Activated T-helper 2 cell treated with anti-CD3 and anti-CD28 coated beads, Interferon-gamma antibody, Interleukin-2, Interleukin-4, amounts not matched to agents 10 μg/mL and 5 μg/mL and 100 μg/mL, durations not matched to agents 14 hours and 24 hours and 36 hours (primary cell): ENCODE results near the gene RAB12. TPM values are rescaled to one million over a fixed set of nuclear protein-coding genes. Genes with fewer than 3 reads are reported as not detected.
A peak's percentile ranks its signal among the peaks of the same experiment; 100 is the strongest.
"Not testable (repeated sequence)": the region's sequence is repeated elsewhere in the genome, so short reads cannot be mapped to it uniquely, and the experiment has no call there.

Experiments used
- DNase-seq: peaks from one replicate; pipeline ENCODE4 v3.0.0; 2021; ENCODE audit warnings: low spot score
- H3K27ac Mint-ChIP-seq: one replicate; pipeline ENCODE4 v1.8.0; 2021; ENCODE audit warnings: mixed read lengths
- H3K27me3 Mint-ChIP-seq: one replicate; pipeline ENCODE4 v1.8.0; 2021; ENCODE audit warnings: low read depth, mixed read lengths
- H3K36me3 Mint-ChIP-seq: one replicate; pipeline ENCODE4 v1.8.0; 2021; ENCODE audit warnings: low read depth, mixed read lengths
- H3K4me1 Mint-ChIP-seq: one replicate; pipeline ENCODE4 v1.8.0; 2021; ENCODE audit warnings: low read depth, mixed read lengths
- H3K4me3 Mint-ChIP-seq: one replicate; pipeline ENCODE4 v1.8.0; 2021; ENCODE audit warnings: low read depth, mild to moderate bottlenecking, moderate library complexity, mixed read lengths
- H3K9me3 Mint-ChIP-seq: one replicate; pipeline ENCODE4 v1.8.0; 2021; ENCODE audit warnings: mixed read lengths
- intact Hi-C: fragments of 100-400 bp; cut with micrococcal nuclease; formaldehyde crosslinking; loops from one replicate; pipeline ENCODE4 v1.15.1; 2023
- total RNA-seq: library from RNA; stranded (reverse); gene quantifications from 2 replicates; pipeline ENCODE4 v1.2.3, GENCODE V29; 2022

The RAB12 gene
- total RNA-seq, 1 donor from 2014 or later, result 14.7 TPM

GRCh38 chr18:8619041-8619440 lies 9.8 kb downstream of the RAB12 start:
- H3K27me3 Mint-ChIP-seq, result no peaks in the 10 kb centered on the region
- H3K36me3 Mint-ChIP-seq, result peaks cover 57% of the 10 kb centered on the region
- H3K4me3 Mint-ChIP-seq, result no peak overlapping the region
- intact Hi-C loops, result no loop called here
- peaks cover 37% of the 10 kb centered on the region for H3K4me1 Mint-ChIP-seq
- no peak overlapping the region for H3K27ac Mint-ChIP-seq
- DNase-seq, result no peak
- H3K9me3 Mint-ChIP-seq, result peaks cover 11% of the 10 kb centered on the region

DNA sequence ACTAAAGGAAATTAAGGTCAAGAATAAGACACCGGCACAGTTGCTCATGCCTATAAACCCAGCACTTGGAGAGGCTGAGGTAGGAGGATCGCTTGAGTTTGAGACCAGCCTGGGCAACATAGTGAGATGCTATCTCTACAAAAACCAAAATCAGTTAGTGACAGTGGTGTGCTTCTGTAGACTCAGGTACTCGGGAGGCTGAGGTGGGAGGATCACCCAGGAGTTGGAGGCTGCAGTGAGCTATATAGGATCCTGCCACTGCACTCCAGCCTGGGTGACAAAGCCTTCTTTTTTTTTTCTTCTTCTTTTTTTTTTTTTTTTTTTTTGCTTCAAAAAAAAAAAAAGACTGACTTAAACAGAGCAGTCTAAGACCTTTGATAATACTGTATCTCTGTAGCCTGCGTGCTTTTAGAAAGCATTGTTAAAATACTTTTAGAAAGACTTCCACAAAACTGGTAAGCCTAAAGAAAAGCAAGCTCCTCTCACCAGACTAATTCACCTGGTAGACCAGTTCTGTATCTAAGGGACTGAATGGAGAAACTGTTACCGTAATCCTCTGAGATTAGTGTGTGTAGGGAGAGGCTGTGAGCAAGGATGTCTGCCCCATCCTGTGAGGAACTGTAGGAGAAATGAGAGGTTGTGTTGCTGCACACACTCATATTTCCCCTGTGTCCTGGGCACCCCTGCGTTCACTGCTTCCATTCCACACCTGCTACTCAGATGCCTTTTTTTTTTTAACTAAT lies 10.8 kb downstream of the RAB12 start:
- peaks cover 52% of the 10 kb centered on the region for H3K36me3 Mint-ChIP-seq
- intact Hi-C loops, result no loop called here
- H3K27ac Mint-ChIP-seq, result no peak overlapping the region
- H3K27me3 Mint-ChIP-seq, result no peaks in the 10 kb centered on the region
- H3K4me1 Mint-ChIP-seq, result peaks cover 38% of the 10 kb centered on the region
- DNase-seq, result no peak
- peaks cover 11% of the 10 kb centered on the region for H3K9me3 Mint-ChIP-seq
- H3K4me3 Mint-ChIP-seq, result no peak overlapping the region

DNA sequence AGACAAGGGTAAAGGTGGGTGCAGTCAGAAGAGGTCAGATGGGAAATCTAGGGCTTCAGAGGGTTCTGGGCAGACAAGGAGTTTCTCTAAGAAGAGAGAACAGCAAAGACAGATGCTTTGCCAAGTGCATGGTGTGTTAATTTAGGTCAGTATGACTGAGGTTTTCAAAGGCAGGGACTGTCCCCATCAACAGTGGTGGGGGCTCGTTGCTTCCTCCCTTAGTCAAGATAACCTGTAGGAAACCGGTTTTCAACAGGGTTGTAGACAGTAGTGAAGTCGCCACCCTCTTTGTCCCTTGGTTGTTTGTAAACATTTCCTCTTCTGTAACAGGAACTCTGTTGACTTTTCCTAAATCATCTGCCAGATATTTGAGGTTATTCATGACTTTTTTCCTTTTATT lies 11.6 kb downstream of the RAB12 start:
- intact Hi-C loops, result no loop called here
- H3K27ac Mint-ChIP-seq, result no peak overlapping the region
- DNase-seq, result no peak
- peaks cover 56% of the 10 kb centered on the region for H3K36me3 Mint-ChIP-seq
- H3K27me3 Mint-ChIP-seq, result no peaks in the 10 kb centered on the region
- no peak overlapping the region for H3K4me3 Mint-ChIP-seq
- H3K4me1 Mint-ChIP-seq, result peaks cover 34% of the 10 kb centered on the region
- H3K9me3 Mint-ChIP-seq, result peaks cover 11% of the 10 kb centered on the region

GRCh38 chr18:8622625-8623024 lies 13.4 kb downstream of the RAB12 start:
- H3K27me3 Mint-ChIP-seq, DNase-seq, H3K4me3 Mint-ChIP-seq, H3K27ac Mint-ChIP-seq, intact Hi-C loops: not testable (repeated sequence)
- Mint-ChIP-seq H3K36me3 (peaks cover 56% of the 10 kb centered on the region), H3K4me1 (peaks cover 32% of the 10 kb centered on the region), H3K9me3 (peaks cover 11% of the 10 kb centered on the region)

DNA sequence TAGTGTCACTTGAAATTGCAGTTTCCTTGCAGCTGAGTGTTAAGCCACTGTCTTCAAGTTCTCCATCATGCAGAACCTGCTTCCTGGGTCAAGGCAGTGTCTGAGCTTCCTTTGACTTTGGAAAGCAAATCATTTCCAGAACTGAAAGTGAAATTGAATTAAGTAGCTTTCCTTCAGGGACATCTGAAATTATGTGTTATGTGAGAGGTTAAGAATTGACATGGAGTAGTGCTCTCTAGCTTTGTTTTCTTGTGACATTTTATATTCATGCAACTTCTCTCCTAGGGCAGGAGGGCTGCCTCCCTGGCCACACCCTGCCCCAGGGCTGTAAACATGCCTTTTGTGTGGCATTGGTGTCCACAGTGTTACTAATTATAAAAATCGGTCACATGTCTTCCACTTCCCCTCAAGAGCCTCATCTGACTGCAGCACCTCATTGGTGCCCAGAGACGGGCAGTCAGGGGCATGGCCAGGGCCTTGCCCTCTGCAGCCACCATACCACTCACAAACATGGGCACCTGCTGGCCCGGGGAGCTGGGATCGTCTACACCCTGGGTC lies 14.4 kb downstream of the RAB12 start:
- Mint-ChIP-seq H3K27ac (peak overlapping the region; percentile 50), H3K4me1 (peaks cover 32% of the 10 kb centered on the region), H3K9me3 (peaks cover 11% of the 10 kb centered on the region), H3K36me3 (peaks cover 59% of the 10 kb centered on the region), H3K27me3 (no peaks in the 10 kb centered on the region), H3K4me3 (peak overlapping the region; percentile 8)
- no peak for DNase-seq
- intact Hi-C loops, result no loop called here

GRCh38 chr18:8625461-8626092 lies 16.3 kb downstream of the RAB12 start:
- no peaks in the 10 kb centered on the region for H3K27me3 Mint-ChIP-seq
- intact Hi-C loops, result no loop called here
- DNase-seq, result no peak
- no peak overlapping the region for H3K4me3 Mint-ChIP-seq
- H3K9me3 Mint-ChIP-seq, result peaks cover 11% of the 10 kb centered on the region
- H3K4me1 Mint-ChIP-seq, result peaks cover 27% of the 10 kb centered on the region
- H3K27ac Mint-ChIP-seq, result no peak overlapping the region
- peaks cover 57% of the 10 kb centered on the region for H3K36me3 Mint-ChIP-seq

DNA sequence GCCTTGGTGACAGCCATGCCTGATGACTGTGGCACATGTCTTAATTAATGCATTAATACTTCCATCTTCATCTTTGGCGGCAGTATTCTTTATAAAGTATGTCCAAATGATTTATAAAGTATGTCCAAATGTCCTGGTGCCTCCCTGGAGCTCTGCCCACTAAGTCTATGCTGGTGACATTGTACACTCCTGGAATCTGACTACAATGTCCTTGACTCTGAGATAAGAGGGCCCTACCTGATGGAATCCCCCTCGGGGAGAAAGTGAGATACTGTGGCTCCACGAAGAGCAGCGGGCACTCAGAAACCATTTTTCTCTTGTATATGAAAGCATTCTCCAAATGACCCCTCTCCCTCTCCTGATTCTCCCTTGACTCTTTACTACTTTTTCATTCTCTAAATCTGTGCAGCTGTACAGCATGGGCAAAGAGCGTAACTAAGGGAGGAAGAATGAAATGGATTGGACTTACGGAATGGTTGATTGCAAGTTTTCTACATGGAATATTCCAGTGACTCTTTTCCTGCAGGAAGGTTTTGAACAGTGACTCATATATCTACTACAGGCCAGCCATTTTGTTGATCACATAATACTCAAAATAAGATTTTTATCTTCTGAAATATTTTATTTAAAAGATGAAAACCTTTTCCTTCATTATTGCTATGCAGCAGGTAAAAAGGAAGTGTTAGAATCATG lies 17.3 kb downstream of the RAB12 start:
- Mint-ChIP-seq H3K36me3 (peaks cover 47% of the 10 kb centered on the region), H3K27ac (no peak overlapping the region), H3K4me3 (no peak overlapping the region), H3K9me3 (peaks cover 9% of the 10 kb centered on the region), H3K4me1 (peaks cover 22% of the 10 kb centered on the region), H3K27me3 (no peaks in the 10 kb centered on the region)
- intact Hi-C loops, result no loop called here
- DNase-seq, result no peak

DNA sequence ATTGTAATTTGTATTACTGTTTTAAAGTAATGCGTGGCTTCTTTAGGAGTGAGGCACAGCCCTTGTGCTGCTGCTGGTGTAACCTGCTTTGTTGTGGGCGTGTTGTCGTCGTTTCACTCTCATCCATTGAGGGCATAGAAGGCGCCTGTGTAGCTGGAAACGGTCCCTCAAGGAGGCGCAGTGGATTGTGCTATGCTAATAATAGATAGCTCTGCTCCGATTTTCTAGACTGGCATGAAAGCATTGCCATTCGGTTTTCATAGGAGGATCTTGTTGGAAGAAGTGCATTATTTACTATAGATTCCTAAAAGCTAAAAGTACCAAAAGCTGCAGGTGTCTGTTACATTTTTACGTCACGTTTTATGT lies 17.9 kb downstream of the RAB12 start:
- no peak for DNase-seq
- Mint-ChIP-seq H3K27me3 (no peaks in the 10 kb centered on the region), H3K27ac (no peak overlapping the region), H3K4me3 (no peak overlapping the region), H3K4me1 (peaks cover 19% of the 10 kb centered on the region), H3K36me3 (peaks cover 42% of the 10 kb centered on the region), H3K9me3 (peaks cover 4% of the 10 kb centered on the region)
- intact Hi-C loops, result no loop called here

DNA sequence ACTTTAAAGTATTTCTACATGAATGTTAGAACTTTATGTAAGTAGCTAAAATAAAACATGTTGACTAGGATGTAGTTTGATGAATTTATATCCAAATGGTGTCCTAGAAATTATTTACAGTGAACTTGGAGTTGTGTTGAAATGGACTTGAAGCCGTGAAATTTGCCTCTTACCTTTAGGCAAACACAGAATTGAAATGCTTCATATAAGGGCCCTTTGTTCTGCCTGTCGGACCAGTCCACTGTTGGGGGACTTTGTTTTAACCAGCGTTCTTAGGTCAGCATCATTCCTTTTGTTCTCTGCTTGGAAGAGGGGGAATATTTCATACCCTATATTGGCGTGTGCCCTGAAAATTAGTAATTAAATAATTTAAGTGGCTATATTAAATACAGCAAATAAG lies 18.3 kb downstream of the RAB12 start:
- Mint-ChIP-seq H3K9me3 (no peaks in the 10 kb centered on the region), H3K27me3 (no peaks in the 10 kb centered on the region), H3K4me3 (no peak overlapping the region), H3K36me3 (peaks cover 41% of the 10 kb centered on the region), H3K4me1 (peaks cover 15% of the 10 kb centered on the region), H3K27ac (no peak overlapping the region)
- DNase-seq, result no peak
- intact Hi-C loops, result no loop called here

DNA sequence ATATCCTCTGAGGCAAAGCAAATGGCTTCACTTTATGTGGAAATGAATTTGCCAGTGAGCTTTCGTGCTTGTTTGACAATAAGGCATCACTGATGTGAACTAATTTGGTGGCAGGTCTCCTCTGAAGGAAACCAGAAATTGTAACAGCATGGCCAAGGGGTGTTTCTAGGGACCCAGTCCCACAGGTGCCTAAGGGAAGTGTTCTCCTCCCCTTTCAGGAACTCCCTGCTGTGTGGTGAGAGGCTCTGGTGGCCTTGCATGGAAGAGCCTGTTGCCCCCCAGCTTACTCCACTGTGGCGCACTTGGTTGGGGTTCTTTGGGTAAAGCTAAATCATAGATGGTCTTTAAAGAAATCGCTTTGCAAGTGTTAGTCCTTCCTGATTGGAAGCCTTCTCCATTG lies 20.4 kb downstream of the RAB12 start:
- no peak overlapping the region for H3K27ac Mint-ChIP-seq
- no peaks in the 10 kb centered on the region for H3K27me3 Mint-ChIP-seq
- DNase-seq, result no peak
- H3K36me3 Mint-ChIP-seq, result peaks cover 41% of the 10 kb centered on the region
- intact Hi-C loops, result no loop called here
- H3K4me1 Mint-ChIP-seq, result peaks cover 3% of the 10 kb centered on the region
- no peaks in the 10 kb centered on the region for H3K9me3 Mint-ChIP-seq
- no peak overlapping the region for H3K4me3 Mint-ChIP-seq

GRCh38 chr18:8630546-8630945 lies 21.3 kb downstream of the RAB12 start:
- H3K4me3 Mint-ChIP-seq, result no peak overlapping the region
- H3K27me3 Mint-ChIP-seq, result no peaks in the 10 kb centered on the region
- H3K4me1 Mint-ChIP-seq, result peaks cover 3% of the 10 kb centered on the region
- peaks cover 44% of the 10 kb centered on the region for H3K36me3 Mint-ChIP-seq
- intact Hi-C loops, result no loop called here
- H3K9me3 Mint-ChIP-seq, result no peaks in the 10 kb centered on the region
- DNase-seq, result no peak
- no peak overlapping the region for H3K27ac Mint-ChIP-seq

DNA sequence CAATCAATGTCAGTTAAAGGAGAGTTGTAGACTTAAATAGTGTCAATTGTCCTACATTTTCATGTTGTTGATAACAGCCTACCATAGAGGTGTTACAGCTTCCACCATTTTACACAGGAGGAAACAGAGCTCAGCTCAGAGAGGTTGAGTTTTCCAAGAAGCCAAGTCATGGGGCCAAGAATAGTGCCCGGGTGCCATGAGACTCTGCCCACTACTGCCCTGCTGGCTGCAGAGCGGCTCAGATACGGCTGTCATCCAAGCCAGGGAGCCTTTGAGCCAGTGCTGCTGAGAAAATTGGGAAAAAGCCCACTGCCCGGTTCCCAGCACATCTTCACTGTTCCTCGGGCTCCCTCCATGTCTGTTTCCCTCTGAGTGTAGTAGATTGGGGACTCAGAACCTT lies 22.0 kb downstream of the RAB12 start:
- Mint-ChIP-seq H3K4me3 (no peak overlapping the region), H3K36me3 (peaks cover 44% of the 10 kb centered on the region), H3K9me3 (no peaks in the 10 kb centered on the region), H3K4me1 (peaks cover 3% of the 10 kb centered on the region), H3K27me3 (no peaks in the 10 kb centered on the region), H3K27ac (no peak overlapping the region)
- intact Hi-C loops, result no loop called here
- DNase-seq, result no peak

- no peaks in the 10 kb centered on the region for H3K27me3 Mint-ChIP-seq
- peaks cover 42% of the 10 kb centered on the region for H3K36me3 Mint-ChIP-seq
- DNase-seq, result no peak
- no peak overlapping the region for H3K27ac Mint-ChIP-seq
- intact Hi-C loops, result no loop called here
- H3K4me3 Mint-ChIP-seq, result no peak overlapping the region
- H3K4me1 Mint-ChIP-seq, result peaks cover 3% of the 10 kb centered on the region
- no peaks in the 10 kb centered on the region for H3K9me3 Mint-ChIP-seq
Observed at GRCh38 chr18:8632386-8632785, 23.1 kb downstream of the RAB12 start.
